ENCODE results near the gene KCNE3.

The KCNE3 gene

DNA sequence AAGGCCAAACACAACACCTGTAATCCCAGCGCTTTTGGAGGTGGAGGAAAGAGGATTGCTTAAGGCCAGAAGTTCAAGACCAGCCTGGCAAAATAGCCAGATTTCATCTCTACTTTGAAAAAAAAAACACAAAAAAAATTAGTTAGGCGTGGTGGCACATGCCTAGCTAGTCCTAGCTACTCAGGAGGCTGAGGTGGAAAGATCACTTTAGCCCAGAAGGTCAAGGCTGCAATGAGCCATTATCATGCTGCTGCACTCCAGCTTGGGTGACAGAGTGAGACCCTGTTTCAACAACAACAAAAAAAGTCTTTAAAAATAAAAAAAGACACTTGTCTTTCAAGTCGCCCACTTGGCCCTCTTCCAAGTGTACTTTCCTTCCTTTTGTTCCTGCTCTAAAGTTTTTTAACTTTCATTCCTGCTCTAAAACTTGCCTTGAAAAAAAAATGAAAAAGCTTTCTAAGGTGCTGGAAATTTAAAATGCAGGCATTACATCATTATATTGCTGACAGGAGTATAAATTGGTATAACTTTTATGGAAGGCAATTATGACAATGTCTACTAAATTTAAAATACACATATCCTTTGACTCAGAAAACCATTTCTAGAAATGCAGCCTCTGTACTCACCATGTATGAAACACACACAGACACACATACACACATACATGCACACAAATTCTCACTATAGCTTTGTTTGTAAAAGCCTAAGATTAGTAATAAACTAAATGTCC, 13.5 kb upstream of the KCNE3 start:
- Histone ChIP-seq H3K4me1 (ENCODE audit: insufficient read depth, low read length) (no peaks in the 10 kb centered on the region), H2AFZ (ENCODE audit: low read depth, low read length) (no peak overlapping the region), H3K27ac (ENCODE audit: low read length) (no peak overlapping the region), H3K36me3 (ENCODE audit: insufficient read depth, low read length) (no peaks in the 10 kb centered on the region), H3K79me2 (ENCODE audit: insufficient read depth, low read length) (no peaks in the 10 kb centered on the region), H3K4me2 (ENCODE audit: insufficient read depth, low read length) (no peak overlapping the region), H3K4me3 (ENCODE audit: low read depth in 1 of 2, low read length in 2 of 2) (no peak overlapping the region), H3K27me3 (ENCODE audit: insufficient read depth, low read length, poor library complexity) (peaks cover 2% of the 10 kb centered on the region), H3K9ac (ENCODE audit: low read depth, low read length) (no peak overlapping the region), H3K9me3 (ENCODE audit: insufficient read depth, low read length, severe bottlenecking) (no peaks in the 10 kb centered on the region), H4K20me1 (ENCODE audit: insufficient read depth, low read length) (no peaks in the 10 kb centered on the region)
- TF ChIP-seq EZH2 (IDR thresholded peaks at IDR 0.05; ENCODE audit: borderline replicate concordance, low read depth, low read length, severe bottlenecking) = no peak
- TF ChIP-seq, protein P1, sequence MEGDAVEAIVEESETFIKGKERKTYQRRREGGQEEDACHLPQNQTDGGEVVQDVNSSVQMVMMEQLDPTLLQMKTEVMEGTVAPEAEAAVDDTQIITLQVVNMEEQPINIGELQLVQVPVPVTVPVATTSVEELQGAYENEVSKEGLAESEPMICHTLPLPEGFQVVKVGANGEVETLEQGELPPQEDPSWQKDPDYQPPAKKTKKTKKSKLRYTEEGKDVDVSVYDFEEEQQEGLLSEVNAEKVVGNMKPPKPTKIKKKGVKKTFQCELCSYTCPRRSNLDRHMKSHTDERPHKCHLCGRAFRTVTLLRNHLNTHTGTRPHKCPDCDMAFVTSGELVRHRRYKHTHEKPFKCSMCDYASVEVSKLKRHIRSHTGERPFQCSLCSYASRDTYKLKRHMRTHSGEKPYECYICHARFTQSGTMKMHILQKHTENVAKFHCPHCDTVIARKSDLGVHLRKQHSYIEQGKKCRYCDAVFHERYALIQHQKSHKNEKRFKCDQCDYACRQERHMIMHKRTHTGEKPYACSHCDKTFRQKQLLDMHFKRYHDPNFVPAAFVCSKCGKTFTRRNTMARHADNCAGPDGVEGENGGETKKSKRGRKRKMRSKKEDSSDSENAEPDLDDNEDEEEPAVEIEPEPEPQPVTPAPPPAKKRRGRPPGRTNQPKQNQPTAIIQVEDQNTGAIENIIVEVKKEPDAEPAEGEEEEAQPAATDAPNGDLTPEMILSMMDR (IDR thresholded peaks at IDR 0.05; ENCODE audit: borderline replicate concordance, extremely low read depth, low read length, poor library complexity, severe bottlenecking) = no peak
- no peak for ATAC-seq (ENCODE audit: insufficient read depth, low read depth)
- DNase-seq = no peak

DNA sequence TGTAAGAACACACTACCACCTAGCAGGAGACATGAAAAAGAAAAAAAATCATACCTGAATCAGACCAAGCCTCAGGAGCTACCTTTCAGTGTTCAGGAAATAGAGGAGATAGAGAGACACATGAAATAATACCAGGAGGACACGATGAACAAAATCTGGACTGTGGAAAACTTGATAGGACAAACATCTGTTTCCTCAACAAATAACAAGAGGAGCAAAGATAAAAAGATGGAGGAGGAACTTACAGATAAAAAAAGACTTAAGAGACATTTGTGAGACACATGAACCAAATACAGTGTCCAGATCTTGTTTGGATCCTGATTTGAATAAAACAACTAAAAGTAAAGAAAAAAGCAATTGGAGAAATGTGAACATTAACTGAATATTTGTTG, 12.4 kb upstream of the KCNE3 start:
- no peak overlapping the region for H2AFZ ChIP-seq (ENCODE audit: low read depth, low read length)
- ATAC-seq (ENCODE audit: insufficient read depth, low read depth) = no peak
- DNase-seq = no peak
- H3K36me3 ChIP-seq (ENCODE audit: insufficient read depth, low read length) = no peaks in the 10 kb centered on the region
- H3K79me2 ChIP-seq (ENCODE audit: insufficient read depth, low read length) = no peaks in the 10 kb centered on the region
- H3K9me3 ChIP-seq (ENCODE audit: insufficient read depth, low read length, severe bottlenecking) = no peaks in the 10 kb centered on the region
- no peak overlapping the region for H3K4me3 ChIP-seq (ENCODE audit: low read depth in 1 of 2, low read length in 2 of 2)
- H3K4me1 ChIP-seq (ENCODE audit: insufficient read depth, low read length) = no peaks in the 10 kb centered on the region
- TF ChIP-seq, protein P1 (IDR thresholded peaks at IDR 0.05; ENCODE audit: borderline replicate concordance, extremely low read depth, low read length, poor library complexity, severe bottlenecking) = no peak
- no peak for TF ChIP-seq EZH2 (IDR thresholded peaks at IDR 0.05; ENCODE audit: borderline replicate concordance, low read depth, low read length, severe bottlenecking)
- no peak overlapping the region for H3K4me2 ChIP-seq (ENCODE audit: insufficient read depth, low read length)
- H3K9ac ChIP-seq (ENCODE audit: low read depth, low read length) = no peak overlapping the region
- no peaks in the 10 kb centered on the region for H4K20me1 ChIP-seq (ENCODE audit: insufficient read depth, low read length)
- no peaks in the 10 kb centered on the region for H3K27me3 ChIP-seq (ENCODE audit: insufficient read depth, low read length, poor library complexity)
- H3K27ac ChIP-seq (ENCODE audit: low read length) = no peak overlapping the region

DNA sequence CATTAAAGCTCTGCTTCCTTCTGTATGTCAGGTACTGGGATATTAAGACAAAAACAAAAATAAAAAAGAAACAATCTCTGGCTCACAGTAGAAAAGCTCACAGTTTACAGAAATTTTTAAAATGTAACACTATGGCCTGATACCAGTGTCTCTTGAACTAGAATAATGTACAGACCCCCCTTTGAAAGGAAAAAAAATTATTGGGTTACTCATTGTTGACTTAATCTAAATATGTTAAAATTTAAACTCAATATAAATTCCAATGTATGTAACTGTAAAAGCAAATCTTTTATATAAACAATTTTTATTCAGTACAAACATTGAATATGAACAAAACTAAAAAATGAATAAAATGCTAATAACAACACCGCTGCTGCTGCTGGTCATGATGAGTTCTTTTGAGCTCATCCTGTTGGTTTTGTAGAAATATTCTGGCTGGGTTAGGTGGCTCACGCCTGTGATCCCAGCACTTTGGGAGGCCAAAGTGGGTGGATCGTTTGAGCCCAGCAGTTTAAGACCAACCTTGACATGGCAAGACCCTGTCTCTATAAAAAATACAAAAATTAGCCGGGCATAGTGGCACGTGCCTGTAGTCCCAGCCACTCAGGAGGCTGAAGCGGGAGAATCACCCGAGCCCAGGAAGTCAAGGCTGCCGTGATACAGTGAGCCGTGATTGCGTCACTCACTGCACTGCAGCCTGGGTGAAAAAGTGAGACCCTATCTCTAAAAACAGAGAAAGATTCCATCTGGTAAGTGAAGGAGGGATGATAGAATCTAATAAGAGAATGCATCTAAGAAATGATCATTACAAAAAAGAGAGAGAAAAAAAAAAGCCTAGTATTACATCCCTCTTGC, 11.8 kb upstream of the KCNE3 start:
- DNase-seq (no peak), ATAC-seq (ENCODE audit: insufficient read depth, low read depth) (no peak)
- no peaks in the 10 kb centered on the region for H3K27me3 ChIP-seq (ENCODE audit: insufficient read depth, low read length, poor library complexity)
- TF ChIP-seq, protein P1 (IDR thresholded peaks at IDR 0.05; ENCODE audit: borderline replicate concordance, extremely low read depth, low read length, poor library complexity, severe bottlenecking) = no peak
- no peak for TF ChIP-seq EZH2 (IDR thresholded peaks at IDR 0.05; ENCODE audit: borderline replicate concordance, low read depth, low read length, severe bottlenecking)
- no peak overlapping the region for H3K27ac ChIP-seq (ENCODE audit: low read length)
- no peaks in the 10 kb centered on the region for H3K9me3 ChIP-seq (ENCODE audit: insufficient read depth, low read length, severe bottlenecking)
- H3K9ac ChIP-seq (ENCODE audit: low read depth, low read length) = no peak overlapping the region
- no peak overlapping the region for H3K4me3 ChIP-seq (ENCODE audit: low read depth in 1 of 2, low read length in 2 of 2)
- no peak overlapping the region for H3K4me2 ChIP-seq (ENCODE audit: insufficient read depth, low read length)
- no peaks in the 10 kb centered on the region for H3K79me2 ChIP-seq (ENCODE audit: insufficient read depth, low read length)
- H2AFZ ChIP-seq (ENCODE audit: low read depth, low read length) = no peak overlapping the region
- H3K4me1 ChIP-seq (ENCODE audit: insufficient read depth, low read length) = no peaks in the 10 kb centered on the region
- no peaks in the 10 kb centered on the region for H4K20me1 ChIP-seq (ENCODE audit: insufficient read depth, low read length)
- no peaks in the 10 kb centered on the region for H3K36me3 ChIP-seq (ENCODE audit: insufficient read depth, low read length)
